H1 (cell line): ENCODE data around the gene SAMD4A. TPM values are rescaled to one million over a fixed set of nuclear protein-coding genes. Genes with fewer than 3 reads are reported as not detected.

Experiments
- CTCF ChIA-PET: fragments of 300-600 bp; sonication (Branson Sonifier 250); formaldehyde crosslinking; loops from one replicate; lab custom pipeline; 2021; ENCODE audit not compliant: partially characterized antibody; lab: Charles Lee
- POLR2A ChIA-PET: fragments of 300-600 bp; sonication (Branson Sonifier 250); formaldehyde crosslinking; loops from one replicate; lab custom pipeline; 2021; ENCODE audit warnings: inconsistent platforms; ENCODE audit not compliant: partially characterized antibody; lab: Charles Lee
- DNase-seq, 2 experiments: peaks; one replicate each; pipeline versions ENCODE4 v3.0.0 to v3.0.0-alpha.2; 2010 to 2022; ENCODE audit warnings: low spot score in 2 of 2, low read depth in 1 of 2, mixed read lengths in 1 of 2
- FAIRE-seq: peaks from 2 replicates; lab custom pipeline; 2011; peaks lifted over from hg19 to GRCh38; lab: Jason Lieb, UNC
- H2AFZ ChIP-seq: 2 replicates; pipeline ENCODE4 v1.8.1; 2012; ENCODE audit warnings: low read length, inconsistent platforms
- H2AK5ac ChIP-seq: 2 replicates; pipeline ENCODE4 v1.6.1; 2013; ENCODE audit warnings: low read depth, low read length
- H2BK120ac ChIP-seq: replicated peaks from 2 replicates; pipeline ENCODE3; 2013; ENCODE audit warnings: low read depth, low read length, inconsistent platforms
- H2BK12ac ChIP-seq: 2 replicates; pipeline ENCODE4 v1.6.1; 2013; ENCODE audit warnings: low read depth, low read length
- H2BK15ac ChIP-seq: 2 replicates; pipeline ENCODE4 v1.6.1; 2013; ENCODE audit warnings: low read length
- H2BK20ac ChIP-seq: 2 replicates; pipeline ENCODE4 v1.6.1; 2013; ENCODE audit warnings: low read length
- H2BK5ac ChIP-seq: 2 replicates; pipeline ENCODE4 v1.6.1; 2013; ENCODE audit warnings: low read depth, low read length
- H3K14ac ChIP-seq: 2 replicates; pipeline ENCODE4 v1.6.1; 2013; ENCODE audit warnings: inconsistent platforms; ENCODE audit not compliant: insufficient read length
- H3K18ac ChIP-seq: 2 replicates; pipeline ENCODE4 v1.6.1; 2013; ENCODE audit warnings: low read length; ENCODE audit errors: extremely low read depth
- H3K23ac ChIP-seq: 2 replicates; pipeline ENCODE4 v1.6.1; 2013; ENCODE audit warnings: inconsistent platforms; ENCODE audit not compliant: insufficient read length
- H3K23me2 ChIP-seq: 2 replicates; pipeline ENCODE4 v1.6.1; 2013; ENCODE audit warnings: low read depth, low read length
- H3K27ac ChIP-seq: 2 replicates; pipeline ENCODE4 v1.6.1; 2011; ENCODE audit warnings: low read depth, low read length, inconsistent platforms
- H3K27me3 ChIP-seq, 4 experiments: replicated peaks in 1 of 4; 1 replicate in 1 of 4; 2 replicates in 3 of 4; pipeline versions ENCODE4 v1.6.1 to v1.8.1; 2011 to 2013; ENCODE audit warnings: low read length in 3 of 4, mild to moderate bottlenecking in 3 of 4, inconsistent platforms in 2 of 4, mixed read lengths in 2 of 4, moderate library complexity in 1 of 4; ENCODE audit not compliant: control insufficient read depth in 3 of 4, insufficient read depth in 3 of 4; ENCODE audit errors: extremely low read depth in 1 of 4
- H3K36me3 ChIP-seq, 4 experiments: 2 replicates each; pipeline versions ENCODE4 v1.6.1 to v1.8.1; 2011 to 2013; ENCODE audit warnings: mild to moderate bottlenecking in 4 of 4, low read length in 3 of 4, moderate library complexity in 2 of 4, control low read depth in 1 of 4, inconsistent platforms in 1 of 4; ENCODE audit not compliant: insufficient read depth in 4 of 4, control insufficient read depth in 2 of 4
- H3K4ac ChIP-seq: replicated peaks from 2 replicates; pipeline ENCODE3; 2013; ENCODE audit warnings: low read length, low read depth, mixed read lengths, inconsistent platforms; ENCODE audit not compliant: insufficient read length
- H3K4me1 ChIP-seq, 4 experiments: replicated peaks in 1 of 4; 1 replicate in 1 of 4; 2 replicates in 3 of 4; pipeline versions ENCODE4 v1.6.1 to v1.8.1; 2011 to 2013; ENCODE audit warnings: low read length in 3 of 4, inconsistent platforms in 2 of 4, mixed read lengths in 1 of 4; ENCODE audit not compliant: insufficient read depth in 4 of 4, control insufficient read depth in 3 of 4
- H3K4me2 ChIP-seq, 2 experiments: 2 replicates each; pipeline versions ENCODE4 v1.6.1 to v1.8.1; 2011 to 2013; ENCODE audit warnings: low read depth in 2 of 2, low read length in 2 of 2, control low read depth in 1 of 2, inconsistent platforms in 1 of 2, mild to moderate bottlenecking in 1 of 2; ENCODE audit not compliant: insufficient read depth in 1 of 2
- H3K4me3 ChIP-seq, 4 experiments: fragments of 200-600, 300-600 bp in 1 of 4; sonication (generic), shearing (Covaris generic), sonication (Bioruptor Twin) in 1 of 4; 2 replicates each; pipeline versions ENCODE4 v1.5.1 to v1.8.1; 2011 to 2016; ENCODE audit warnings: low read length in 4 of 4, low read depth in 3 of 4, control low read depth in 2 of 4, inconsistent platforms in 2 of 4, mild to moderate bottlenecking in 2 of 4, mixed read lengths in 1 of 4, moderate library complexity in 1 of 4; ENCODE audit not compliant: insufficient read depth in 2 of 4; ENCODE audit errors: extremely low read depth in 1 of 4
- H3K56ac ChIP-seq: replicated peaks from 2 replicates; pipeline ENCODE3; 2013; ENCODE audit warnings: low read depth, mild to moderate bottlenecking, mixed read lengths, low read length, inconsistent platforms; ENCODE audit not compliant: insufficient read length
- H3K79me1 ChIP-seq: 2 replicates; pipeline ENCODE4 v1.6.1; 2013; ENCODE audit warnings: low read depth, low read length, control low read depth
- H3K79me2 ChIP-seq, 2 experiments: 2 replicates each; pipeline versions ENCODE4 v1.6.1 to v1.8.1; 2012 to 2013; ENCODE audit warnings: low read length in 2 of 2, mild to moderate bottlenecking in 2 of 2, inconsistent platforms in 1 of 2; ENCODE audit not compliant: insufficient read depth in 2 of 2, control insufficient read depth in 1 of 2
- H3K9ac ChIP-seq, 4 experiments: replicated peaks in 1 of 4; 1 replicate in 1 of 4; 2 replicates in 3 of 4; pipeline versions ENCODE4 v1.6.1 to v1.8.1; 2011 to 2013; ENCODE audit warnings: low read depth in 3 of 4, low read length in 3 of 4, control low read depth in 2 of 4, mild to moderate bottlenecking in 2 of 4, moderate library complexity in 2 of 4, inconsistent platforms in 1 of 4; ENCODE audit errors: extremely low read depth in 1 of 4
- H3K9me3 ChIP-seq, 2 experiments: 2 replicates each; pipeline versions ENCODE4 v1.6.1 to v1.8.1; 2012 to 2013; ENCODE audit warnings: mild to moderate bottlenecking in 2 of 2, moderate library complexity in 2 of 2, control low read depth in 1 of 2, inconsistent platforms in 1 of 2, low read depth in 1 of 2, low read length in 1 of 2, mixed read lengths in 1 of 2; ENCODE audit not compliant: insufficient read depth in 2 of 2
- H4K20me1 ChIP-seq, 2 experiments: replicated peaks in 1 of 2; 2 replicates each; pipeline versions ENCODE3 to v1.8.1; 2011 to 2013; ENCODE audit warnings: inconsistent platforms in 2 of 2, low read length in 2 of 2, mild to moderate bottlenecking in 1 of 2; ENCODE audit not compliant: insufficient read depth in 2 of 2, control insufficient read depth in 1 of 2
- H4K5ac ChIP-seq: 2 replicates; pipeline ENCODE4 v1.6.1; 2013; ENCODE audit warnings: low read length, low read depth, mixed read lengths, inconsistent platforms; ENCODE audit not compliant: insufficient read length
- H4K8ac ChIP-seq: 2 replicates; pipeline ENCODE4 v1.8.0; 2013; ENCODE audit warnings: mild to moderate bottlenecking, moderate library complexity, low read length, inconsistent platforms; ENCODE audit not compliant: insufficient read depth; ENCODE audit errors: extremely low read depth
- H4K91ac ChIP-seq: replicated peaks from 2 replicates; pipeline ENCODE3; 2013; ENCODE audit warnings: low read length, mixed read lengths, inconsistent platforms; ENCODE audit not compliant: insufficient read length
- CBX5 ChIP-seq: fragments of 300-800, 300-1000 bp; sonication (generic); IDR thresholded peaks from 2 replicates; pipeline ENCODE4 v1.7.1; 2016; ENCODE audit warnings: antibody characterized with exemption, low read length, low read depth
- GTF2F1 ChIP-seq: IDR thresholded peaks from 2 replicates; pipeline ENCODE4 v1.6.1; 2012; ENCODE audit warnings: low read depth, low read length, improper control_type of control experiment, borderline replicate concordance
- RAD21 ChIP-seq, 2 experiments: IDR thresholded peaks in 1 of 2; conservative IDR thresholded peaks in 1 of 2; 2 replicates each; pipeline ENCODE4 v1.6.1; 2011; ENCODE audit warnings: low read depth in 2 of 2, low read length in 2 of 2, improper control_type of control experiment in 1 of 2, inconsistent platforms in 1 of 2, mild to moderate bottlenecking in 1 of 2, moderate library complexity in 1 of 2
- SUZ12 ChIP-seq: fragments of 200-600 bp; sonication (generic); IDR thresholded peaks from 2 replicates; pipeline ENCODE4 v1.6.1; 2012; ENCODE audit warnings: mild to moderate bottlenecking, inconsistent platforms, low read length, moderate library complexity, mixed read lengths
- TEAD4 ChIP-seq: IDR thresholded peaks from 2 replicates; pipeline ENCODE4 v1.6.1; 2012; ENCODE audit warnings: low read depth, low read length, inconsistent platforms, mixed read lengths
- YY1 ChIP-seq: IDR thresholded peaks from 2 replicates; pipeline ENCODE4 v1.6.1; 2011; ENCODE audit warnings: low read depth, mild to moderate bottlenecking, low read length
- WGBS, 2 experiments: shearing (Covaris generic) in 1 of 2; methylation state at CpG; one replicate each; pipeline versions ENCODE4 v1.1.6 to v1.1.7; 2013 to 2015; ENCODE audit warnings: low lambda C conversion rate in 2 of 2, mixed read lengths in 2 of 2, inconsistent platforms in 1 of 2, low coverage in 1 of 2, missing lambda C conversion rate in 1 of 2; ENCODE audit not compliant: insufficient replicate concordance in 2 of 2, insufficient coverage in 1 of 2, insufficient read length in 1 of 2; ENCODE audit errors: extremely low coverage in 1 of 2, missing lambda C conversion rate in 1 of 2; 5-methylcytosine and 5-hydroxymethylcytosine counted together
- polyA plus RNA-seq, 7 experiments: library from polyadenylated mRNA; depleted of rRNA in 3 of 7; stranded (reverse) in 5 of 7; unstranded in 2 of 7; fragments of >200 nt in 5 of 7; fragments of 200-250 nt in 2 of 7; gene quantifications; 1 replicate in 5 of 7; 2 replicates in 1 of 7; 4 replicates in 1 of 7; pipeline versions ENCODE4 v1.2.1 to v1.2.3, GENCODE V29; 2011 to 2013; ENCODE audit warnings: missing spikeins in 2 of 7, mixed read lengths in 2 of 7
- total RNA-seq: library from RNA; stranded (reverse); fragmentation: NEBNext Ultra II Directional; extraction: Animal tissue kit (Norgen Biotek cat#: 25700); gene quantifications from 2 replicates; pipeline ENCODE4 v1.2.1, GENCODE V29; 2021

Gene SAMD4A
- total and polyA plus RNA-seq, 2 of the 8 experiments (the other 6 are each of a cell fraction or from before 2014, with no cell fraction given): 2.4 to 12.3 TPM

DNA sequence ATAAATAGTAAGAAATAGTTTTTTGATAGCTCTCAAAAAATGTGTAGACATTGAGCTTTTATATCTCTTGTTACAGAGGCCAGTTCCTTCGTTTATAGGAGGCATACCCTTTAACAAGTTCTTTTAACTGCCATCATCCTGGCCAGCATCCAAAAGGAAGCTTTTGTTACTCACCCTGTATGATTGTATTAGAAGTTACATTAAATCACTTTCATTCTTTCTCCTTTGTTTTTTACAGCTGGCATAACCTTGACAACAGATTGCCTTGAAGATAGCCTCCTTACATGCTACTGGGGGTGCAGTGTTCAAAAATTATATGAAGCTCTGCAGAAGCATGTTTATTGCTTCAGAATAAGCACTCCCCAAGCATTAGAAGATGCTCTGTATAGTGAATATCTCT, 37.1 kb upstream of the SAMD4A start:
- Histone ChIP-seq H3K79me2 (no peaks in the 10 kb centered on the region), H4K91ac (no peak overlapping the region), H3K9me3 (no peaks in the 10 kb centered on the region), H2BK5ac (no peak overlapping the region), H4K20me1 (no peaks in the 10 kb centered on the region), H3K4me3 (no peak overlapping the region), H4K8ac (no peak overlapping the region), H3K27me3 (no peaks in the 10 kb centered on the region), H3K27ac (no peak overlapping the region), H2AK5ac (no peak overlapping the region), H2AFZ (no peak overlapping the region), H3K18ac (no peak overlapping the region), H3K56ac (no peak overlapping the region), H2BK12ac (no peak overlapping the region), H3K79me1 (no peaks in the 10 kb centered on the region), H2BK15ac (no peak overlapping the region), H4K5ac (no peak overlapping the region), H2BK20ac (no peak overlapping the region), H3K23me2 (no peaks in the 10 kb centered on the region), H3K4me1 (peaks cover 0 to 3% (median 0%) of the 10 kb centered on the region in 4 experiments; a peak in 1 of 7 replicates), H3K9ac (no peak overlapping the region), H3K36me3 (peaks cover 0 to 11% (median 2%) of the 10 kb centered on the region in 4 experiments; a peak in 3 of 8 replicates), H3K4ac (no peak overlapping the region), H3K23ac (no peak overlapping the region), H3K4me2 (no peak overlapping the region), H2BK120ac (no peak overlapping the region), H3K14ac (no peak overlapping the region)
- no peak for FAIRE-seq
- CTCF ChIA-PET: interaction anchor here (0.7 to 1.3 kb wide), 4 partner anchors 13 to 284 kb away, joined by 3 to 5 read pairs (median 4); no protein-coding TSS in a partner anchor
- WGBS, 2 experiments: 63% methylated on average over 1 of the region's 1 CpG; no CpG with 5 or more reads in 1 of the 2 experiments
- no peak for DNase-seq
- TF ChIP-seq TEAD4 (no peak), CBX5 (no peak), RAD21 (IDR thresholded peaks at IDR 0.05 in 1 of 2, conservative IDR thresholded peaks at IDR 0.05 in 1 of 2; ENCODE audit: low read depth in 2 of 2, low read length in 2 of 2) (no peak), SUZ12 (no peak), GTF2F1 (no peak), YY1 (no peak)
- POLR2A ChIA-PET: interaction anchor here (0.7 kb wide), 1 partner anchor 19 kb away, joined by 3 read pairs; no protein-coding TSS in a partner anchor
